ENCODE results near the gene ACOT8.
"Not testable (repeated sequence)": the region's sequence is repeated elsewhere in the genome, so short reads cannot be mapped to it uniquely, and the experiment has no call there.

ACOT8 gene

DNA sequence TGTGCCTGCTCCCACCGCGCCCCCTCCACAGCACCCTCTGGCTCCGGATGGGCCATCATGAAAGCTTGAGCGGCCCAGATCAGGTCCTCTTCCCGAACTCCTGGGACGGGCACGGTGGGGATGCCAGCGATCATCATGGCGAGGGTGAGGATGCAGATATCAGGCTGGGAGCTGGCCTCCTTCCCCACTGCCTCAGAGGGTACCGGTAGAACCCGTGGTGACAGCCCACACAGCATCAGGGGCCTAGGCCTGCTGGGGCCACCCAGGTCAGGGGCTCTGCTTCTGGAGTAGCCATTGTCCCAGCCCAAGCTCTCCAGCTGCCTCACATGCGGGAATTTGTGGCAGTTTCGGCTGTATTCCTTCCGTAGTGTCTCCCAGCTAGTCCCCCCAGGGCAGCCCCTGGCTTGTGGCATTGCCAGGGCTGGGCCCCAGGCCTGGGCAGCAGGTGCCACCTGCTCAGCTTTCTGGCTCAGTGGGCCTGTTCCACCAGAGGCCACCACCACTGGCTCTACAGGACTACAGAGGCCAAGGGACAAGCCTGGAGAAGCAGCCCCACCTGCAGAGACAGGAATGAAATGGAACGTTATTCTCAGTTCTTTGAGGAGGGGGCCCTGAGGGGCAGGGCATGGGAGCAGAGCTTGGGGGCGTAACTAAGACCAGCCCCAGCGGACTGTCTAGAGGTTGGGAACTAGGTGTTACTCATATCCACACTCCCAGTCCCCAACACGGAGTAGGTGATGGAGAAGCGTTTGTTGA is 29.6 kb upstream of the ACOT8 start:
- DNase-seq, result no peak

DNA sequence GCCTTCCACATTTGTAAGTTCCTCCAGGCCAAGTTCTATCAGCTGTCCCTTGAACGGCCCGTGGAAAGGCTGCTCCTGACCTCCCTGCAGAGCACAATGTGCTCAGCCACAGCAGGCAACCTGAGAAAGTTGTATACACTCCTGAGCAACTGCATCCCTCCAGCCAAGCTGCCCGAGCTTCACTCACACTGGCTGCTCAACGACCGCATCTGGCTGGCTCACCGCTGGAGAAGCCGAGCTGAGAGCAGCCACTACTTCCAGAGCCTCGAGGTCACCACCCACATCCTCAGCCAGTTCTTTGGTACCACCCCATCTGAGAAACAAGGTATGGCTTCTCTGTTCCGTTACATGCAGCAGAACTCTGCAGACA is 25.9 kb upstream of the ACOT8 start:
- no peak for DNase-seq

DNA sequence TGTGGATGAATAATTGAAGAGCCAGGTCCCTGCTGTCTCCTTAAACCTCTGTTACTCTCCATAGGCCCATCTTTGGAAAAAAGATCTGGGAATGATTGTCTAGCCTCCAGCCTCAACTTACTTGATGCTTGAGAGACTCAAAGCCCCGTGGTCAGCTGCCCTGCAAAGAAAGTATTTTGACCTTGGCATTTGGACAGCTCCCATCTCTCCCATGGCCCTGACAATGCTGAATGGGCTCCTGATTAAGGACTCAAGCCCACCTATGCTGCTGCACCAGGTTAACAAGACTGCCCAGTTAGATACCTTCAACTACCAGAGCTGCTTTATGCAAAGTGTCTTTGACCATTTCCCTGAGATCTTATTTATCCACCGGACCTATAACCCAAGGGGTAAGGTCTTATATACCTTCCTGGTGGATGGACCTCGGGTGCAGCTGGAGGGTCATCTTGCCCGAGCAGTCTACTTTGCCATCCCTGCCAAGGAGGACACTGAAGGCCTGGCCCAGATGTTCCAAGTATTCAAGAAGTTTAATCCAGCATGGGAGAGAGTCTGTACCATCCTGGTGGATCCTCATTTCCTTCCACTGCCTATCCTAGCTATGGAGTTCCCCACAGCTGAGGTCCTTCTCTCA is 25.4 kb upstream of the ACOT8 start:
- DNase-seq, result no peak

DNA sequence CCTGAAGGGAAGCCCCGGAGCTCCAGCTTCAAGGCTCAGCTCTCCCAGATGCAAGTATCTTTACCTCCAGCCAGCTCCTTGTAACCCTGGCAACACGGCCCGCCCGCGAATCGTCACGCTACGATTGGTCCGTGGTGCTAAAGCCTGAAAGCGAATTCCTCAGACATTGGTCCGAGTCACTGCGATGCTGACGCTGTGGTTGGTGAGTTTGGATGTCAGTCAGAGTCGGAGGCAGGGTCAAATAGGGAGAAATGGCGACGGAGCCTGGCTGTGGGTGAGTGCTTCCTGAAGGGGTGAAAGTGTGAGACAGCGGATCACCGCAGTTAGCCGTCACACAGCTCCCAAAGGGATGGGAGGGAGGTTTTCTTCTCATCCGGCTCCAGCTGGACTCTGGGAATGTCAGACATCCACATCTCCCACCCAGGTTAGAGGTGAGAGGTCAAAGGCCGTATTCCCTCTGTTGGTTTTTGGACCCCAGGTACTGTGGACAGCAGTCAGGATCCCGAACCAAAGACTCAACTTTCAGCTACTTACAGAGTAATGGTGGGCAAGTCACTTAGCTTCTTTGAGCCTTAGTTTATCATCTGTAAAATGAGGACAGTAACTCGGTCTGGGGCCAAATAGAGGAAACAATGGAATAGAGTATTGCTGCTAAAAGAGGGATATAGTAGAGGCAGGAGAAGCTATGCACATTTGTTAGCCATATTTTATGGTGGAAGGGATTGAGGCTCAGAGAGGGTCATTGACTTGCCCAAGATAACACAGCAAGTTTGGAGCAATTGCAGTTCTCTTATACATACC is 24.0 kb upstream of the ACOT8 start, which contains the start of gene ZSWIM1:
Gene ZSWIM1 (plus strand): TSS at position 240 of the 801 bp plus-strand sequence. CDS start 1,366 bp downstream, outside the sequence.
- DNase-seq, result peak; percentile 98 to 99

DNA sequence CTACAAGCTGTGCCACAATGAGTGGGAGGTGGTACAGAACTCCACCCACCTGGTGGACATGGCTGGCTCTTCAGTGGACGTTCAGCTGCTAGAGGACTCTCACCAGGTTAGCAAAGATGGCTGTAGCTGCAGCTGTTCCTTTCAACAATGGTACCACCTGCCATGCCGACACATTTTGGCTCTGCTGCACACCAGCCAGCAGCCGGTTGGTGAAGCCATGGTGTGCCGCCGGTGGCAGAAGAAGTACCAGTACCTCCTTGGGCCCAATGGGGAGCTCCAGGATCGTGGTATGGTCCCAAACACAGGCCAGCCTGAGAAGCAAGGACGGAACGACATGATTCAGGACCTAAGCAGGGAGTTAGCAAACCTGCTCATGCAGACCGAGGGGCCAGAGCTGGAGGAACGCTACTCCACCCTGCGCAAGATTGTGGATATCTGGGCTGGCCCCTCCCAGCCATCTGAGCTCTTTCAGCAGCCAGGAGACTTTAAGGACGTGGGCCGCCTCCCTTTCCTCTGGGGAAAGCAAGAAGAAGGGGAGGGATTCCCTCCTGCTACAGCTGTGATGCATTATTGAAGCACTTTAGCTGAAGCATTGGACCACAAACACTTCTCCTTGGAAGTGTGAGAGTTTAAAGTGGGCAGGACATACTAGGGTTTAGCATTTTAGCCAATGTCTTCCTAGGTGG is 21.0 kb upstream of the ACOT8 start:
- DNase-seq, result no peak

DNA sequence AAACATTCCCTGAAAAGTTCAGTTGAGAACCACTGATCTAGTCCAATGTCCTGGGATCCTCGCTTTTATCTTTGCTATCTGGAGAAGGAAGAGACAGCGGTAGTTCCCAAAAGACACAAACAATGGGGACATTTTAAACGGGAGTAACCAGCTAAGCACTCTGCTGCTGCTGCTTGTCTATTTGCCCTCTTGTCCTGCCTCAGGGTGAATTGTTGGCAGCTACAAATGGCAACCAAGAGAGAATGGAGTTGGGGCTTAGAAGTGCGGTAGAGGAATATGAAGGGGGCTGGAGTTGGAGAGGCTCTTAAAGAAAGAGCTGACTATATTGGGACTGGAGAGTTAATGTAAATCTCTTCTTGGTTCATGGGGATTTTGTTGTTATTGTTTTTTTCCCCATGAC is 17.4 kb upstream of the ACOT8 start:
- DNase-seq, result no peak

DNA sequence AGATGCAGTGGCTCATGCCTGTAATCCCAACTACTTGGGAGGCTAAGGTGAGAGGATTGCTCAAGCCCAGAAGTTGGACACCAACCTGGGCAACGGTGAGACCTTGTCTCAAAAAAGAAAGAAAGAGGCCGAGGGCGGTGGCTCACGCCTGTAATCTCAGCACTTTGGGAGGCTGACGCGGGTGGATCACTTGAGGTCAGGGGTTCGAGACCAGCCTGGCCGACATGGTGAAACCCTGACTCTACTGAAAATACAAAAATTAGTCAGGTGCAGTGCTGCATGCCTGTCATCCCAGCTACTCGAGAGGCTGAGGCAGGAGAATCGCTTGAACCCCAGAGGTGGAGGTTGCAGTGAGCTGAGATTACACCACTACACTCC is 16.9 kb upstream of the ACOT8 start:
- DNase-seq, result not testable (repeated sequence)

DNA sequence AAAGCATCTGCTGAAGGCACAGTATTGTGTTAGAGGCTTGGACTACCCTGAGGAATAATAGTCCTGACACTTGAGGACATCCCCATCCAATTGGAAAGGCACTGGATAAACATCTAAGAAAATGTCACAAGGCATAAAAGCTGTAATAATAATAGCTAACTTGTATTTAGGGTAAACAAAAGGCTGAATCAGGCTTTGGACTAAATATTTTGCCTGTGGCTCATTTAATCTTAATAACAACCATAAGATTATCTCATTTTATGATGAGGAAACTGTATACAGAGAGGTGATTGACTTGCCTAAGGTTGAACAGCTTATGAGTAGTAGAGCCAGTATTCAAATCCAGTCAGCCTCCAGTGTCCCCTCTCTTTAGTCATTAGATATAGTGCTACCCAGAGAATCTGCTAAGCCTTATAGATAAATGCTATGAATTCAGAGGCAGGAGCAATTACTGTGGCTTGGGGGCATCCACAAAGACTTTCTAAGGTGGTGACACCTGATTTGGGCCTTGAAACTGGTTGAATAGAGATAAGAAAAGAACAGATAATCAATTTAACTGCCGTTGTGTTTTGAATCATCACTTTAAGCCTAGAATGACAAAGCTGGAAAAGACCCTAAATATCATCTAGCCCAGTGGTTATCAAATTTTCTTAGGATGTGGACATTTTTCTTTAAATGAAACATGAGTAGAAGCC is 16.4 kb upstream of the ACOT8 start:
- no peak for DNase-seq

DNA sequence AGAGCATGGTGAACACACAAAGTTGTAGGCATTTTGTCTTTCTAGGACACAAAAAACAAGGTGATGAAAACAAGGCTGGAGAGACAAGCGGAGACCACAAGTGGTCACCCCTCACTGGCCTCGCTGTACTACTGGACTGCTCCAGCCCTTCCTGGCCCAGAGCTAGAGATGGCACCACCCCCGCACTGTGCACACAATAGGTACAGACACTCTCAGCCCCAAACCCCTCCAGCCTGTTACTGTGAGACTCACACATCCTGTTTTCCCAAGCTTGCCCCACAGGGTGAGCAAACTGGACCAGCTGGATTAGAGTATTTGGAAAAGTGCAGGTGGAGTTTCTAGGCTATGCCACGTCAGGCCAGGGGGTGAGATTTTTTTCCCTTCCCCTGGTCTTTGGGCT is 15.4 kb upstream of the ACOT8 start:
- DNase-seq, result no peak

DNA sequence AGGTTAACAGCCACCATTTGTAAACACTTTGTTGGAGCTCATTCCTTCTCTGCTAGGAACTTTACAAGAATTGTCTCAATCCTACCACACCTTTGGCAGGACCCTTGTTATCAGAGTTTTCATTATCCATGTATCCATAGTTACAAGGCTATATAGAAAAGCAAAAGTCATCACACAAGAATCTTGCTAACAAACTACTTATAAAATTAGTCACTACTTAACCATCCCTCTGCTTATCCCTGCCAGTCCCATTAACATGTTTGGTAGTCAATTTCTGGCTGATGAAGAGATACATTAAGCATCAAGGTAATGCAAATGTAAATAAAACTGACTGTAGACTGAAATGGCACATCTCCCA is 10.6 kb upstream of the ACOT8 start:
- DNase-seq, result no peak

DNA sequence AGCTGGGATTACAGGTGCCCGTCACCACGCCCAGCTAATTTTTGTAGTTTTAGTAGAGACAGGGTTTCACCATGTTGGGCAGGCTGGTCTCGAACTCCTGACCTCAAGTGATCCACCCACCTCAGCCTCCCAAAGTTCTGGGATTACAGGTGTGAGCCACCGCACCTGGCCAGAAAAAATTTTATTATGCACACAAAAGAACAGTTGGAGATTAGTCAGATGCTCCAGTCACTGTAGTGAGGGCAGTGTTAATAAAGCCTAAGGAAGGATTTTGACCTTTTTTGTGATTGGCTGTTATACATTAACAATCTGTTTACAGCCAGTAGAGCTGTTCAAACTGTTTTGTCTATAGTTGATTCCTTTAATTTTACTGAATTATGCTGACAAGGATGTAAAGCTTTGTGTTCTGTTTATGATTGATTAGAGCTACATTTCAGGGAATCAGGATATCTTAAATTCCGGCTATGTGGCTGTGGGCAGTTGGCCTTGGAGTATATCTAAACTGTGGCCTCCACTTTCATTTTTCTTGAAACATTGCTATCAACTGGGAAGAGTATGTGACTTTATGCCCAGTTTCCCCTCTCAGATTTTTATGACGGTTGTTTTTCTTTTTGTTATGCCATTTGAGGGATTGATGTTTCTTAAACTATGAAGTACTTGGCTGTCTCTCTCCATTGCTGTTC is 10.1 kb upstream of the ACOT8 start:
- no peak for DNase-seq

DNA sequence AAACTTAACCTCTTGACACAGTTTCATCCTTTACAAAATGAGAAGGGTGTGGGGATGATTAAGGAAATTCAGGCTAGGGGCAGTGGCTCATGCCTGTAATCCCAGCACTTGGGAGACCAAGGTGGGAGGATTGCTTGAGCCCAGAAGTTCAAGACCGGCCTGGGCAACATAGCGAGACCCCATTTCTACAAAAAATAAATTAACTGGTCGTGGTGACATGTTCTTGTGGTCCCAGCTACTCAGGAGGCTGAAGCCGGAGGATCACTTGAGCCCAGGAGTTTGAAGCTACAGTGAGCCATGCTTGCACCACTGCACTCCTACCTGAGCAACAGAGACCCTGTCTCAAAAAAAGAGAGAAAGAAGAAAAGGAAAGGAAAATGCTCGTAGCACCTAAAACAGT is 9.3 kb upstream of the ACOT8 start:
- DNase-seq, result no peak

DNA sequence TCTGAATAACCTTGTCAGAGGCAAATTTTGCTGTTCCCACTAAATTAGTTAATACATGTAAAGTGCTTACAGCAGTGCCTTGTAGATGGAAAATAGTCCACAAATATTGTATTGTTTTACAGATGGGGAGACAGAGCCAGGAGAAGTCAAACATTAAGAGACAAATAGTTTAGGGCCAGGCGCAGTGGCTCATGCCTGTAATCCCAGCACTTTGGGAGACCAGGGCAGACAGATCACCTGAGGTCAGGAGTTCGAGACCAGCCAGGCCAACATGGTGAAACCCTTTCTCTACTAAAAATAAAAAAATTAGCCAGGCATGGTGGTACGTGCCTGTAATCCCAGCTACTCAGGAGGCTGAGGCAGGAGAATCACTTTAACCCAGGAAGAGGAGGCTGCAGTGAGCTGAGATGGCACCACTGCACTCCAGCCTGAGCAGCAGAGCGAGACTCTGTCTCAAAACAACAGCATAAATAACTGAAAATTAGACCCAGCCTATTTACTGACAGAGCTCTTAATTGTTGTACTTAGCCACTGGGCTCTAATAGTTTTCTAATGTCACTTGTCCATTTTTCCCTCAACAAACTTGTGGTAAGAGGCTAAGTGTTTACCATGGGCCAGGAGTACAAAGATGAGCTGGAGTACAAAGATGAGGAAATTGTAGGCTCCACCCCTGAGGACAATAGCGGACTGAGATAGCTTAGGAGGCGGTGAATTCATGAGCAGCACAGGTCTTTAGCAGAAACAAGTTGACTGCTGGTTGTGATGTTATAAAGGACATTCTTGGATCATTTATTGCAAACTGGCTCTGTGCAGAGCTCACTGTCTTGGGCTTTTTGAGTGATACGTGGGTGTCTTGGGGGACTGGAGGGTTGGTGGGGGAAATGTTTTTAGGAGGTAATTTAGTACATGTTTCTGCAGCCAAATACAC is 6.6 kb upstream of the ACOT8 start:
- no peak for DNase-seq

DNA sequence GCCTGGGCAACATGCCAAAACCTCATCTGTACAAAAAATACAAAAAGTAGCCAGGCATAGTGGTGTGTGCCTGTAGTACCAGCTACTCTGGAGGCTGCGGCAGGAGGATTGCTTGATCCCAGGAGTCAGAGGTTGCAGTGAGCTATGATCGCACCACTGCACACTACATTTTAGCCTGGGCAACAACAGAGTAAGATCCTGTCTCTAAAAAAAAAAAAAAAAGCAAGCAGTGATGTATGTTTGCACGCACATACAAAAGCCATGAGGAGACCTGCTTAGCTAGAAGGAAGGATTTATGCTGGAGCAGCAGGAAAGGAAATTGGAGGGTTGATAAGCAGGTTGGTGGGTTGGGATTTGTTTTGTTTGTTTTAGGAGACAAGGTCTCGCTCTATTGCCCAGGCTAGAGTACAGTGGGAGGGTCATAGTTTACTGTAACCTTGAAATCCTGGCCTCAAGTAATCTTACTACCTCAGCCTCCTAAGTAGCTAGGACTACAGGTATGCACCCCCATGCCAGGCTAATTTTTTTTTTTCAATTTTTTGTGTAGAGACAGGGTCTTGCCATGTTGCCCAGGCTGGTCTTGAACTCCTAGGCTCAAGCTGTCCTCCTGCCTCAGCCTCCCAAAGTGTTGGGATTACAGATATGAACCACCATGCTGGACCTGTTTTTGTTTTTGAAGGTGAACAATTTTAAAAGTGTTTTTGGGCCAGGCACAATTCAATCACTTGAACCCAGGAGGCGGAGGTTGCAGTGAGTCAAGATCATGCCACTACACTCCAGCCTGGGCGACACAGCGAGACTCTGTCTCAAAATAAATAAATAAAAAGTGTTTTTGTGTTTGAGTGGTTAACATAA is 4.3 kb upstream of the ACOT8 start:
- no peak for DNase-seq

DNA sequence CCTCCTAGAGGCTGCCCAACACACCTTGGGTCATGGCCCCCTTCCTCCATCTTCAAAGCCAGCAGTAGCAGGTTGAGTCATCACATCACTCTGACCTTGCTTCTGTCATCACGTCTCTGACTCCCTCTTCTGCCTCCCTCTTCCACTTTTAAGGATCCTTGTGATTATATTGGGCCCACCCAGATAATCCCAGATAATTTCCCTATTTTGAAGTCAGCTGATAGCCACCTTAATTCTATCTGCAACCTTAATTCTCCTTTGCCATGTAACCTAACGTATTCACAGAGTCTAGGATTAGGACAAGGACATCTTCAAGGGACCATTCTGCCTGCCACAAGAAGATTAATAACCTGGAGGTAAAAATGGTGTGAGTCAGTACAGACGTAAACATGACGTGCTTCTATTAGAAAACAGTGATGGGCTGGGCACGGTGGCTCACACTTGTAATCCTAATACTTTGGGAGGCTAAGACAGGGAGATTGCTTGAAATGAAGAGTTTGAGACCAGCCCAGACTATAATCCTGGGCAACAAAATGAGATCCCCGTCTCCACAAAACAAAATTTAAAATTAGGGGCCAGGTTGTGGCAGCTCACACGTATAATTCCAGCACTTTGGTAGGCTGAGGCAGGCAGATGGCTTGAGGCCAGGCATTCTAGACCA is 3.5 kb upstream of the ACOT8 start:
- DNase-seq, result no peak

DNA sequence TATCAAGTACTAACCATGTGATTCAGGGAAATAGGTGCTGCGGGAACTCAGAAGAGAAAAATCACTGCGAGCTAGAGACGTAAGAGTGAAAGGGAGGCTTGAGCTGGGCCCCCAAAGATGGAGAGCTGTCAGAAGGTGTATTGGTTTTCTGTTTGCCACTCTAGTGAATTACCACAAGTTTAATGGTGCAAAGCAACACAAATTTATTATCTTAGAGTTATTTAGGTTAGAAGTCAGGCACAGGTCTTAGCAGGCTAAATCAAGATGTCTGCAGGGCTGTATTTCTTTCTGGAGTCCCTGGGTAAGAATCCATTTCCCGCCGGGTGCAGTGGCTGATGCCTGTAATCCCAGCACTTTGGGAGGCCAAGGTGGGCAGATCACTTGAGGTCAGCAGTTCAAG is 2.7 kb upstream of the ACOT8 start:
- no peak for DNase-seq

DNA sequence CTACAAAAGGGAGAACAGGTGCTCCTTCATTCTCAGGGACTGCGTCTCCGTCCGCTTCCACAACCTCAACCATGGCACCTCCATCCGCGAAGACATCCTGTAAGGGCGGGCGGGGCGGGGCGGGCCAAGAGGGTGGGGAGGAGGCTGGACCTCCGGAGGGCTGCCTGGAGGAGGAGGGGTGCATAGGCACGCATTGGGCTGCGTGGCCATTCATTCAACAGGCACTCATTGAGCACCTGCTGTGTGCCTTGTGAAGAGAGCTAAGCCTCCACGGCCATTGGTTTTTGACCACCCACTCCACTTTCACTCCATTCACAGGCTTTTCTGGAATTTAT is 657 bp upstream of the ACOT8 start:
- no peak for DNase-seq

DNA sequence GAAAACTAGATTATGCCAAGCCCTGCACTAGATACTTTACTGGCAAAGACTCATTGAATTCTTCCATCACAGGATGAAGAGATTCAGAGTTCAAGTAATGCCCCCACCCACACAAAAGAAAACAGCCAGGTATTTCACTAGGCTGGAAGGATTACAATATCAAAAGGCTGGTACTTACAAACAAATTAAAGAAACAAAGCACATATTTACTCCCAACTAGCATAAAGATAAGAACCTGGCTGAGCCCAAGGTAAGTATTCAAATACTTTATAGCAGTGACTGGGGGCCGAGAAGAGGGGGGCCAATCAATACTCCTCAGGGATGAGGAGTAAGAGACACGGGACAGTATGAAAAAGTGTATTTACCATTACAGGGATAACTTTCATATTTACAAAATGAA is 3.7 kb downstream of the ACOT8 start:
- DNase-seq, result no peak

DNA sequence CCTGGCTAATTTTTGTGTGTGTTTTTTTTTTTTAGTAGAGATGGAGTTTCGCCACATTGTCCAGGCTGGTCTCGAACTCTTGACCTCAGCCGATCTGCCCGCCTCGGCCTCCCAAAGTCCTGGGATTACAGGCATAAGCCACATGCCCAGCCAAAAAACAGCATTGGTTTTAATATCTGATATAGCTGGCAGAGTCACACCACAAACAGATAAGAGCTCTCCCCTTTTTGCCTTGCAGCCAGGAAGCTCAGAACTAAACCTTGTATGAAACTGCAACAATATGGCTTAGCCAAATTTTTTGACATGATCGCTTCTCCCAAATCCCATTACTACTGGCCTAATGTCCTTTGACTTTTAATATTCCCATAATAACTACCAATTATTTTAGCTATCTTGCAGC is 4.9 kb downstream of the ACOT8 start:
- DNase-seq, result no peak

DNA sequence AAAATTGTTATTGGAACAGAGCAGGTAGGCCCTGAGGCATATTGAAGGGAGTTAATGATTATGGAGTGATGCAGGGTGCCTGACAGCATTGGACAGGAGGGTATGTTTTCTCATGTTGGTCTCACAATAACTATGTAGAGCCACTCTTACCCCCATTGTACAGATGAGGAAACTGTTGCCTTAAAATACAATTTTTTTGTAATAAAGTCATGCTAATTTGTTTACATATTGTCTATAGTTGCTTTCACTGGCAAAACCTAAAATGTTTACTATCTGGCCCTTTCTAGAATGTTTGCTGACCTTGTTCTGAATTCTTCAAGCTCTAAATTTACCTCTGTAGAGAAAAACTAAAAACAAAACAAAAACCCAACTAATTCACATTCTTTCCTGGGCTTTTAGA is 5.7 kb downstream of the ACOT8 start:
- no peak for DNase-seq
